DMS53 treated with DMSO at 0.1 percent for 48 hours (cell line): ENCODE results near the gene PRKCH.

Source experiments
- DNase-seq: peaks from one replicate; lab custom pipeline; 2025; ENCODE audit not compliant: unreplicated experiment; lab: John Stamatoyannopoulos, UW

The PRKCH gene

GRCh38 chr14:61540931-61541330 is 219.6 kb downstream of the PRKCH start:
- no peak for DNase-seq

DNA sequence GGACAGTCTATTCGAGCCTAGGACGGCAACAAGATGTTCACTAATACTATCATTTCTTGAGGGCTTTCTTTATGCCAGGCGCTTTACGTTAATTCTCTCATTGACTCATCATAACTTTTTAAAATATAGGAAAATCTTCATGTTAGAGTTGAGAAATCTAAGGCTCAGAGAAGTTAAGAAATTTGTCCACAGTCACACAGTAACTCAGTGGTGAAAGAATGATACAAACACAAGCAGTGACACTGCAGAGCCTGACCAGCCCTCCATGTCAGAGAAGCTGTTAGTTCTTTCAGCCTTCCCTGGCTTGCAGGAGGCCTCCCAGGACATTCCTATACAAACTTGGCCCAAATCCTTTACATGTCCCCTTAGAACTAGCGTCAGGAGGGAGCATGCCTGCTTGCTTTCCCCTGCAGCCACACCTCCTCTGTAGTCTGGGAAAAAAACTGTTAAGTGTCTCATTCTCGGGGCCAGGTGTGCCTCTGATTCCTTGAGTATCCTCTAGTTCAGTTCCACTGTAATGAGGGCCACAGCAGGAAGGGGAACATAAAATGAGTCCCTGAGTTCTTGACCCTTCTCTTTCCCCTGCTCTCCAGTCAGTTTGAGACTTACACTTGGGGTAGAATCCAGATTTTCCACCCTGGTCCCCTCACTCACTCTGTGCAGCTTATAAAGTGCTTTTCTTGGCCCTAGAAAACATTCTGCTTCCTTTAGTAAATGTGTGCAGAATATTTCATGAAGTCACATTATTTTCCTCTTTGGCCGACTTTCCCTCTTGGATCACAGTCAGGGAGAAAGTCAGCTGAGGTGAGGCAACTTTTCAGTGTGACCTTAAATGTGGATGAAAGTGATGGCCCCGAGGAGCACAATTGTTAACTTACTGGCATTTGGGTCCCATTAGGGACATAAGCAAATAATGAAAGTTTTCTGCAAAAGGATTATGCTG is 221.7 kb downstream of the PRKCH start:
- DNase-seq, result no peak

DNA sequence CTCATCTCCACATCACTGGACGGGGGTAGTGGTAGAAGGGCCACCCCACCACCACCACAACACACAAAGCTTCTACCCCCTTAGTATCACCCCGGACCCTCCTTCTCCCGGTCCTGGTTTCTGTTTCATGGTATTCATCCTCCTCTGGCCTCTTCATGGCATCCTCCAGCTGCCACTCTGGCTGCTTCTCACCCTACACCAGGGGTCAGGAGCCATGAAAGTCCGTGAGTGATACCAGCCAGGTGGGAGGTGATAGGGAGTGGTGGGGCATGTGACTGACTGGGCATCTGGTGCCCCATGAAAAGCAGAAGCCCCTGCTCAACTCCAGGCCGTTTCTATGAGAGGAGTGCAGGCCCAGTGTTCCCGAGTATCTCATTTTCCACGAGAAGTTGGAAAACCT is 222.6 kb downstream of the PRKCH start:
- DNase-seq, result no peak

GRCh38 chr14:61544448-61545330 is 223.3 kb downstream of the PRKCH start:
- DNase-seq, result no peak

GRCh38 chr14:61545726-61546455 is 224.5 kb downstream of the PRKCH start:
- no peak for DNase-seq

DNA sequence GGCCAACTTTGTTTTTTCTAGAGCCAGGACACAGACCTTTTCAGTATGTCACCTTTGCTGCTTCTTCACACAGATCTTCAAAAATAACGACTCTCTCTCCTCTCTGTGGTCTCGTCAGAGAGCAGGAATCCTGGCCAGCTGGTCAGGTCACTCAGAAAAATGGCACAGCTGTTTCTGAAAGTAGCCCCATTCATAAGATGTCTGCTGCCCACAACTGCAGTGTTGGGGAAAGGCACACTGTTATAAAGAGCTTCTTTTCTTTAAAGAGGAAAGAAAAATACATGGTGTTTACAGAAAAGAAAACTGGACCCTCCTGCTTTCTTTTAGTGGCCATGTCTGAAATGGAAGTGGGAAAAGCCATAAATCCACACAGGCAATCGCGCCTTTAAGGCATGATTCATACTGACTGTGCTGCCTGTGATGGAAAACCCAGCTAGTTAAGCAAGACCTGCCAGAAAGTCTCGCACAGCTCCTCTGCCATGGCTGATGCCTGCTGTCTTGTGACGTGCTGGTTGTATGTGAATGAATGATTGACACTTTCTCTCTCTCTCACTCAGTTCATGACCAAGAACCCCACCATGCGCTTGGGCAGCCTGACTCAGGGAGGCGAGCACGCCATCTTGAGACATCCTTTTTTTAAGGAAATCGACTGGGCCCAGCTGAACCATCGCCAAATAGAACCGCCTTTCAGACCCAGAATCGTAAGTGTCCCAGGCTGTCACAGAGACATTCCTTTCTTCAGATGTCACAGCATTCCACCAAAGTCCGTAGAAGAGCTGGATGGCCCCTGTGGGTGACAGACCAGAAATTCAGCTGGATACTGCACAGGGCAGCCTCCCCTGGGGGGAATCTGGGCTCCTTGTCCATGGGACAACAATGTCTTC is 226.0 kb downstream of the PRKCH start:
- DNase-seq, result no peak

DNA sequence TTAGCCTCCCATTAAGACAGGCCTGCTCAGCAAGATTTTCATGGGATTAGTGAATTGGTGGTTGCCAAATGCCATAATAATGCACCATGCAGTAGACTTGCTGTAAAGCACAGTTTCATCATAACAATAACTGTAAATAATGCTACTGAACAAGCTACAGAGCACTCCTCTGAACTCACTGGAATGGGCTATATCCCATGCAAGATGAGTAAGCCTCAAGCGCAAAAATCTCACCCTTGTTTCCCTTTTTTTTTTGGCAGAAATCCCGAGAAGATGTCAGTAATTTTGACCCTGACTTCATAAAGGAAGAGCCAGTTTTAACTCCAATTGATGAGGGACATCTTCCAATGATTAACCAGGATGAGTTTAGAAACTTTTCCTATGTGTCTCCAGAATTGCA is 228.0 kb downstream of the PRKCH start:
- DNase-seq, result no peak

- DNase-seq, result no peak
These were observed 230.0 kb downstream of the PRKCH start for GRCh38 chr14:61551384-61551783.

GRCh38 chr14:61552241-61552640 is 230.9 kb downstream of the PRKCH start:
- DNase-seq, result no peak

GRCh38 chr14:61553730-61554641 is 232.6 kb downstream of the PRKCH start:
- no peak for DNase-seq

- no peak for DNase-seq
These were observed 233.9 kb downstream of the PRKCH start for GRCh38 chr14:61555056-61555838.

DNA sequence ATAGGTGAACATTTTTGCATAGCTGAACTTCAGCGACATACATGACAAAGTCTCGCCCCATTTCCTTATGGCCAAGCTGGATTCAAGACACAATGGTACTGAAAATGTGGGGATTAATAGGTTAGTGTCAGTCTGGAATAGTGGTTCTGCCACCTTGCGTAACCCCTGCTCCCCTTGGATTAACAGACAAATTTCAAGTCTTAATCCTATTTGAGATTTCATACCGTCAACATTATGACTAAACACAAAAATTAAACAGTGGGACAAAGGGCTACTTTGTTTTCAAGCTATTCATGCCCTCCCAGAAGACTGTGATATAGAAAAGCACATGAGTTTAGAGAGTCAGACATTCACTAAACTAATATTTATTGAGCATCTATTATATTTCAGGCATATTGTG is 235.1 kb downstream of the PRKCH start:
- DNase-seq, result no peak

DNA sequence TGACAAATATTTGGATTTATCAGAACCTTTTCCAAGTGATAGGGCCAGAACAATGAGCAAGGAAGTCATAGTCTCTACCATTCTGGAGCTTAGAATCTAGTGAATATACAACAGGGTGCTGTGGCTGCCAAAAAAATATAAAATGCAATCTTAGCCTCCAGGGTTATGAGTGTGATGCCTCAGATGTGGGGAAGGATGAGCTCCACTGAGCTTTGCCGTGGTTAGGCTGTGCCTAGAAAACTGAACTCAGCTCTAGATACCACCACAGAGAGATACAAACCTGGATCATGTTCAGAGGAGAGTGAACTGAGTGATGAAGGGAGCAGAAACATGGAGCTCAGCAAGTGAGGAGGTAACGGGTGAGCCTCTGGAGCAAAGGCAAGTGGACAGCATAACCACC is 235.9 kb downstream of the PRKCH start:
- no peak for DNase-seq

DNA sequence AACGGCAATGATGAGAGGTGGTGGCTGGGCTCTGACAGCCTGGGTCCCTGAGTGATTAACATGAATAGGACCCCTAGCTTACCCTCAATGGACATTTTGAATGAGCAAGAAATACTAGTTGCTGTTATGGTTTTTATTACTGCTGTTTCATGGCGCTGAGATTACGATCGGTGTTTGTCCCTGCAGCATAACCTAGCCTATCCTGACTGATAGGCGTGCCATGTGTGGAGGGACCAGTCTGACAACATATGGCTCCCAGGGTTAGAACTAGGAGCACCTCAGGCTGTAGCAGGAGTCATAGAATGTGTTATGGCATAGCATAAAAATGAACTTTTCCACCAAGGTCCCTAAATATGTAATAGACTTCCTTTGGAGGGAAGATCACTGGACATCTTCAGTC is 236.5 kb downstream of the PRKCH start:
- DNase-seq, result no peak

DNA sequence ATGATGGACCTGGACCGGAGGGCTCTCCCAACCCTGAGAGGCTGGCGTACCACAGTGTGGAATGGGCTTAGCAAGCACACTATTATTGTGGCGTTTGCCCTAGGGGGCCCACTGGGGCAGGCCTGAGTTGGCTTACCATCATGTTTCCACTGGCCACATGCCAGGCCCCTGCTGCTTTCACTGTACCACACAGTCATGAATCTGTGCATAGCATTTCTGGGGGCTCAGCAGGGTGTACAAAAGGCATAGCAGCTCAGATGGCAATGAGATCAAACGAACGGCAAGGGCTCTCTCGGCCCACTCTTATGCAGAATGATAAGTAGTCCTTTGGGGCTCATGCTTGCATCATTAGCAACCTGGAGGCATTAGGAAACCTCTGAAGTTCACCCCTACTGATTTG is 236.9 kb downstream of the PRKCH start:
- DNase-seq, result no peak

DNA sequence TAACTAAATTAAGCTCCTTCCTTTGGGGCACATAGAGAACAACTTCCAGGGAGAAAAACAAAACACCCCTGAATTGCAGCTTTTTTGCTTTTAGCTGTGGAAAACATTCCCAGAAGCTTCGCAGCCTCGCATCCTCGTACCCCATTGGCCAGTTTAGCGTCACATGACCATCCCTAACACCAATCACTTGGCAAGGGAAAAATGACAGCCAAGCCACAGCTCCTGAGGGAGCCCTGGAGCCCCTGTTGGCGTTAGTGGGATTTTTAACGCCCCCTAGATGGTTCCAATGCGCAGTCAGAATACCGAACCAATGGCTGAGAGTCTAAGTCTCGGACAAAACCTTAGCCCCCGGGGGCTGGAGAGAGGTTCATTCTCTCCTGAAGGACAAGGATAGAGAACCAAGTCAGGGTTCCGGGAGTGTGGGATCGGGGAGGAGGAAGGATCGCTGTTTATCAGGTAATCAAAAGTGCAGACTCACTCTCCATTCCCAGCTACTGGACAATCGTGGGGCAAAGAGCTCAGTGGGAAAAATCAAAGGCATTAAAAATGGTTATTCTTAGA is 238.3 kb downstream of the PRKCH start:
- DNase-seq, result peak; percentile 74

DNA sequence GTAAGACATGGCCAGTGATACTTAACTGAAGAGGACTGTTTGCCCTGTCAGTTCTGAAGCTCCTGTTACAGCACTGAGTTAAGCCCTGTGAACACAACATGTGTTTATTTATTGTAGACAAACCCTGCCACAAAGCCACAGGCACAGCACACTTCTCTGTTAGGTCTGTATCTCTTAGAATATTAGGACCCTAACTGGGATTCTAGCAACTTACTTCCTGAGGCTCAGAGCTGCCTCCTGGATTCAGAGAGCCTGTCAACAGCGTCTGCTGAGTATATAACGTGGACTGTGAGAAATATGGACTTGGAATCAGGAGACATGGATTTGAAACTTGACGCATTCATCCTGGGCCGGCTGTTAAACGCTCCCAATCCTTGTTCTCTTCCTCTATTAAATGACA is 238.9 kb downstream of the PRKCH start:
- peak; percentile 71 for DNase-seq

- no peak for DNase-seq
These were observed 239.7 kb downstream of the PRKCH start for GRCh38 chr14:61561104-61561503.
